ENCODE data around the gene WDR47. TPM values are rescaled to one million over a fixed set of nuclear protein-coding genes. Genes with fewer than 3 reads are reported as not detected.
"Not testable (repeated sequence)": the region's sequence is repeated elsewhere in the genome, so short reads cannot be mapped to it uniquely, and the experiment has no call there.

The WDR47 gene
- total RNA-seq, 1 donor from 2014 or later, result 18.3 TPM

DNA sequence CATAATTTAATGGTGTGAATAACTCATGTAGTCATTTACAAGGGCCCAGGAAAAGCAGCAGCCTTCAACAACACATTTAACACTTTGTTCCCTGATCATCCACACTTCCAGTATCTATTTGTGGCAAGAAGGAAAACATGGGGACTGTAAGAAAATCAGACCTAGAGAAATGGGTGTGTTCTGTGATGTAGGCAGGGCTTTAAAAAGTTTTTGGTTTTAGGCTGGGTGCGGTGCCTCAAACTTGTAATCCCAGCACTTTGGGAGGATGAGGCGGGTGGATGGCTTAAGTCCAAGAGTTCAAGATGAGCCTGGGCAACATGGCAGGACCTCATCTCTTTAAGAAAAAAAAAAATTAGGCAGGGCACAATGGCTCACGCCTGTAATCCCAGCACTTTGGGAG lies 14.2 kb upstream of the WDR47 start:
- no peak for DNase-seq (ENCODE audit: extremely low read depth, low read depth, low spot score)

DNA sequence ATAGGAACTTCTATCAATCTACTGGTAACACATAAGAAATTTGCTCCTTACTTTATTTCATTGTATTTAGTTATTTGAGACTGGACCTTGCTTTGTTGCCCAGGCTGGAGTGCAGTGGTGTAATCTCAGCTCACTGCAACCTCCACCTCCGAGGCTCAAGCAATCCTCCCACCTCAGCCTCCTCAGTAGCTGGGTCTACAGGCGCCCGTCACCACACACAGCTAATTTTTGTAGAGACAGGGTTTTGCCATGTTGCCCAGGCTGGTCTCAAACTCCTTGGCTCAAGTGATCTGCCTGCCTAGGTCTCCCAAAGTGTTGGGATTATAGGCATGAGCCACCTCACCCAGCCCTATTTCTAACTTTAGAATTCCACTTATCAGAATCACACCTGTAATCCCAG lies 10.2 kb upstream of the WDR47 start:
- DNase-seq (ENCODE audit: extremely low read depth, low read depth, low spot score), result not testable (repeated sequence)

DNA sequence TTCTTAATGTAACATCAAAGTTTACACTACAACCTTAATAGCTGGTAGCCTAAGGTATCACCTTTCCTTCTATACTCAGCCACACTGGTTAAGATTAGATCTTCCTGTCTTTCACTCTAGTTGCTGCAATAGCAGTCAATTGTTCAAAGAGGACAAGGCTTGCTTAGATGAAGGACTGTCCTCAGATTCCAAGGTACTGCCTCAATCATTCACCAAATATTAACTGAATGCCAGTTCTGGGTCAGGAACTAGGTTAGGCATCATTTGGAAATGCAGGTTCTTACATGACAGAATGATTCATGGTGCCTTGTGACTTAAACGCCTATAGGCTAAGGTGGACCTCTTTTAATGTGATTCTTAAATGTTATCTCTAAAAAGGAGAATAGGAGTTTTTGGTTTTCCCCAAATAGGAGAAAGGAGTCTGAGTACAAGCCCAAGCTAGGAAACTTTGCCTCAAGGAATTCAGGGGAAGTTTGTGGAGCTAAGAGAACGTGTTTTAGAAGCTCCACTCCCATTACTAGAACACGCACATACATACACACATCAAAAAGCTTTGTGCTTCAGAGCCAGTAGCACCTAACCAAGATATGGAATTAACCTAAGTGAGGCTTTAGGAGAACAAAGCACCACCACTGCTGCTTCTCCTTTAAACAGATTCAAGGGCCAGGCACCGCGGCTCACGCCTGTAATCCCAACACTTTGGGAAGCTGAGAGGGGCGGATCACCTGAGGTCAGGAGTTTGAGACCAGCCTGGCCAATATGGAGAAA lies 8.5 kb upstream of the WDR47 start:
- DNase-seq (ENCODE audit: extremely low read depth, low read depth, low spot score), result no peak

DNA sequence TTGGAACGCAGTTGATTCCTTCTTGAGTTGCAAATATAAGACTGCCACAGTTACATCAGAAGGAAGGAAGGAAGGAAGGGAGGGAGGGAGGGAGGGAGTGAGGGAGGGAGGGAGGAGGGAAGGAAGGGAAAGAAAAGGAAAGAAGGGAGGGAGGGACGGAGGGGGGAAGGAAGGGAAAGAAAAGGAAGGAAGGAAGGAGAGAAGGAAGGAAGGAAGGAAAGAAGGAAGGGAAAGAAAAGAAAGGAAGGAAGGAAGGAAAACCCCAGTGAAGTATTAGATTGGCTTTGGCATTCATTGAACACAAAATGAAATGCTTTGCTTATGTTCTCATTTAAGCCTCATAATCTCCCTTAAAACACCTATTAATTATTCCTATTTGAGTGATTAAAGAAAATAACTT lies 6.4 kb upstream of the WDR47 start:
- DNase-seq (ENCODE audit: extremely low read depth, low read depth, low spot score), result no peak

DNA sequence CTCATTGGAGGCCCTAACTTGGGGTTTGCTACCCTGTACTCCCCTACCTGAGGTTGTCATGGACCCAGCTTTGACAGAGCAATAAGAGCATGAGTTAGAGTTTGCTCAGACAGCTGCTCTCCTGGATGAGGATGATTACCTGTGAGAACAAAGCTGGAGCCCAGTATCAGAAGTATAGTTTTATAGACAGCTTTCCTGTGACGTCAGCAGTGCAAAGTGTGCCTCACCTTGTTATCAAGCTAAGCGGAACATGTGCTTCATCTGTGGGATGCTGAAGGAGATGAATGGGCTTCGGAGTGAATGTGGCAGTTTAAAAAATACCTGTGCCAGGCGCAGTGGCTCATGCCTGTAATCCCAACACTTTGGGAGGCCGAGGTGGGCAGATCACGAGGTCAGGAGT lies 5.4 kb upstream of the WDR47 start:
- no peak for DNase-seq (ENCODE audit: extremely low read depth, low read depth, low spot score)

DNA sequence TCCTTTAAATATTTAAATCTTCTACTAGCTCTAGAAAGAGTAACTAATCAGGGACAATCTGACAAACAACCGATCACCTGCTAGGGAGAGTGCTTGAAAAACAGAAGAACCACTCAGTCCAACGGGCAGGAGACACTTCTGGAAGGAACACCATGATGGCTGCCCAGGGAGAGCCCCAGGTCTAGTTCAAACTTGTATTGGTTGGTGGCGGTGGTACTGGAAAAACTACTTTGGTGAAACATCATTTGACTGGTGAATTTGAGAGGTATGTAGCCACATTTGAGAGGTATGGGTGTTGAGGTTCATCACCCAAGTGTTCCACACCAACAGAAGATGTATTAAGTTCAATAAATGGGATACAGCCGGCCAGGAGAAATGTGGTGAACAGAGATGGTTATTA lies 4.8 kb upstream of the WDR47 start:
- DNase-seq (ENCODE audit: extremely low read depth, low read depth, low spot score), result no peak

DNA sequence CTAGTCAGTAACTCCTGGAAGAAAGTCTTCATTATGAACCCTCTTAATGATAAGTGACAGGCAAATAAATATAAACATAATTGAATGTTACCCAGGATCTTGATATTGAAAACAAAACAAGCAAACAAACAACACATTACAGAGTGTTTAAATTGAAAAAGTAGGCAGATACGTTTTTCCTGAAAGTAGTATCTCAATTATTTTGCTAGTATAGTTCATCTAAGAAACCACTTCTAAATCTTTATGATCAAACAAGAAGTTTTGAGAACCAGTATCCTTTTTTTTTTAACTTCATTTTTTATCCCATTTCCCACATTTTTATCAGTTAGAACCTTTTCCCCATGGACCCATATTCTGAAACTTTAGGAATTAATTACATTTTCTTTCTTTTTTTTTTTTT lies 3.7 kb upstream of the WDR47 start:
- no peak for DNase-seq (ENCODE audit: extremely low read depth, low read depth, low spot score)

DNA sequence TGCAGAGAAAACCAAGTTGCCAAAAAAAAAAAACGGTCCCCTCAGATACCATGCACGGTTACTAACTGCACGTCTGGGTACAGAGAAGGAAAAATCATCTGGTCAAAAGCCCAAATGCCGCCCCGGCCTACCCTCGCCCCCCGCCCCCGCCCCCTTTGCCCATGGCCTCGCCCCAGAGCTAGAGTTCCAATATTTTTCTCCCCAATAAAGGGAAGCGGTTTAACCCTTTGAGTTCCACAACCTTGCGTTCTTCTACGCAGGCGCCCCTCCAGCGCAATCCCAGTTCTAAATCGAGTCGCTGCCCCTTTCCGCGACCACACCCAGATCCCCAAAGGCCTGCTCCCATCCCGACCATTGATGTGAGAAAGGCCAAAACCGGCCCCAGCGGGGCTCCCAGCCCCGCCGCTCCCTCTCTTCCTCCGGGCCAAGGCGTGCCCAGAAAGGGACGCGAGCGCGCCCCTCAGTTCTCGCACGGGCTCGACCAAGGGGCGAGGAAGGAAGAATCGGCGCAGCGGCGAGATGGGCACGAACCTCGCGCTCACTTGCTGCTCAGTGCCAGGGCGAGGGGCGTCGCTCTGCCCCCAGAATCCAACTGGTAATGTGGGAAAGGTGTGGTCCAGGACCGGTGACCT lies 797 bp downstream of the WDR47 start:
- DNase-seq (ENCODE audit: extremely low read depth, low read depth, low spot score), result no peak

DNA sequence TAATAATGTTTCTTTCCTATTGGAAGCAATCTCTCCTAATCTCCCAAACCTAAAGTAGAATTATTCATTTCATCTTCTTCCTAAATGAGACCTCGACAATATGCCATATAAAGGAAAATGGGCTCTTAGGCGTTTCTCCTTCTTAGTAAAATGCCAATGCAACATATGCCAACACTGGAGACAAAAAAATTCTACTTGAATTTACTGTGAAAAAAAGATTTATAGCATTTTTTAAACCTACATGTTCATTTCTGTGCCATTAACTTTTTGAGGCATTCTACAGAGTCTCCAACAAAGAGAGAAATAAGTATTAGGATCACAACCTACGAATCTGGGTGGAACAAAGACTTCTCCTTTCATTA lies 1.3 kb downstream of the WDR47 start:
- DNase-seq (ENCODE audit: extremely low read depth, low read depth, low spot score), result no peak

DNA sequence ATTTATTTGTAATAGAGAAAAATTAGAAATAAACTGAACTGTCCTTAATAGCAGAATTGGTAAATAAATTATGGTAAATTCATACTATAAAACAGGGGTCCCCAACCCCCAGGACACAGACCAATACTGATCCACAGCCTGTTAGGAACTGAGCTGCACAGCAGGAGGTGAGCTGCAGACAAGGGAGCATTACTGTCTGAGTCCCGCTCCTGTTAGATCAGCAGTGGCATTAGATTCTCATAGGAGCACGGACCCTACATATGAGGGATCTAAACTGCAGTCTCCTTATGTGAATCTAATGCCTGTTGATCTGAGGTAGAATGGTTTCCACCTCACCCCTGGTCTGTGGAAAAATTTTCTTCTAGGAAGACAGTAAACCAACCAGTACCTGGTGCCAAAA lies 7.5 kb downstream of the WDR47 start:
- DNase-seq (ENCODE audit: extremely low read depth, low read depth, low spot score), result no peak

DNA sequence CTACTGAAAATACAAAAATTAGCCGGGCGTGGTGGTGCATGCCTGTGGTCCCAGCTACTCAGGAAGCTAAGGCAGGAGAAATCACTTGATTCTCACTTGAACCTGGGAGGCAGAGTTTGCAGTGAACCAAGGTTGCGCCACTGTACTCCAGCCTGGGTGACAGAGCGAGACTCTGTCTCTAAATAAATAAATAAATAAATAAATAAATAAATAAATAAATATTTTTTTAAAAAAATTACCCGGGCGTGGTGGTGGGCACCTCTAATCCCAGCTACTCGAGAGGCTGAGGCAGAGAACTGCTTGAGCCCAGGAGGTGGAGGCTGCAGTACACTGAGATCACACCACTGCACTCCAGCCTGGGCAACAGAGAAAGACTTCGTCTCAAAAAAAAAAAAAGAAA lies 12.4 kb downstream of the WDR47 start:
- not testable (repeated sequence) for DNase-seq (ENCODE audit: extremely low read depth, low read depth, low spot score)

DNA sequence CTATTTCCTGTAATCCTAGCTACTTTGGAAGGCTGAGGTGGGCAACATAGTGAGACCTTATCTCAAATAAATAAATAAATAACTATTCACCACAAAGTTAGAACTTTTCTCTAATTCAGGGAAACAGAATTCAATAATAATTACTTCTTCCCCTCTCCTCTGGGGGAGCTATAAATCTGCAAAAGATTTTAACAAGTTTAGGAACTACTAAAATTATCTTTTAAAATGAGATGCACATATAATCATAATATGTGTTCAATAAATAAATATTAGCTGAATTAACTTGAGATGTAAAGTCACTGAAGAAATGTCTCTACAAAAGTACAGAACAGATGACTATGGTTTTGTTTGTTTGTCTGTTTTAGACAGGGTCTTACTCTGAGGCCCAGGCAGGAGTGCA lies 14.1 kb downstream of the WDR47 start:
- no peak for DNase-seq (ENCODE audit: extremely low read depth, low read depth, low spot score)

DNA sequence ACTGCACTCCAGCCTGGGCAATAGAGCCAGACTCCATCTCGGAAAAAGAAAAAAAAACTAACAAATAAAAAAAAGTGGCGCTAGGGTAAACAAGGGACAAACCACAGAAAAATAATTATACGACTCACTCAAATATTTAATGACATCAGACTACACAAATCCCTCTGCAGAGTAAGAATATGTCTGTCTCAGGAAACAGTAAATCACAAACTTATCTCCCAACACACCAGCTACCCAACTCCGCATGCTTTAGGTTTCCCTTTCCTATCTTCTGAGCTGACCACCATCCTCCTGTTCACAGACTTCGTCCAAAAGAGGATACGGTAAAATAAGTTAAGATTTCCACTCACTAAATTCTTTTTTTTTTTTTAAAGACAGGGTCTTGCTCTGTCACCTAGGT lies 16.2 kb downstream of the WDR47 start:
- DNase-seq (ENCODE audit: extremely low read depth, low read depth, low spot score), result no peak

DNA sequence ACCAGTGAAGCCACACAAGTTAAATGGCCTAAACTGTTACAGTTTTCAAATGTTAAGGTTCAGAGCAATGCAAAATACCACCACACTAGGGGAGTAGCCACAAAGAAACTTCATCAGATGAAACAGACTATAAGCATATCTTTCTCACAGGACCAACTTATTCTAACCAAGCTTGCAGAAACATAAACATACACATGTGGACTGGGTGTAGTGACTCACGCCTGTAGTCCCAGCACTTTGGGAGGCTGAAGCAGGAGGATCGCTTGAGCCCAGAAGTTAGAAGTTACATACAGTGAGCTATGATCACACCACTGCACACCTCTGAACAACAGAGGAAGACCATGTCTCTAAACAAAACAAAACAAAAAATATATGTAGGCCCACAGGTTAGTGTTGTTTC lies 17.3 kb downstream of the WDR47 start:
- no peak for DNase-seq (ENCODE audit: extremely low read depth, low read depth, low spot score)

DNA sequence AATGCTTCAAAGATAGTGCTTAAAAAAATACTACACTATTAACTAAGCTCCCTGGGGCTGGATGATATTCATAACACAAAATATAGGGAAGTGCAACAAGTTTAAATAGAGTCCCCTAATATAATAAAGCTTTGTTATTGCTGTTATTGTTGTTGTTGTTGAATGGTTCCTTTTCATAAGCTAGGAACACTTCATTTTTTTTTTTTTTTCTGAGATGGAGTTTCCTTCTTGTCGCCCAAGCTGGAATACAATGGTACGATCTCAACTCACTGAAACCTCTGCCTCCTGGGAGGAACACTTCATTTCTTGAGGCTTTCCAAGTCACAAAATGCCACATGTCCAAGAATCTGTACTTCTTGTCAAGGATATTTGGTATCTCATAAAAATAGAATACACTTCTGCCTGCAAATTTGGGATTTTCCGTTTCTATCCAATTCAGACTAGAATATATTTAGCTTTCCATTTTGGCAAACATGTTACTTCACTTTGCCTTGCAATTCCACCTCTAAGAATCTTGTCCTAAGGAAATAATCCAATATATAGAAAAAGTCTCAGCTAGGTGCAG lies 21.1 kb downstream of the WDR47 start:
- no peak for DNase-seq (ENCODE audit: extremely low read depth, low read depth, low spot score)

DNA sequence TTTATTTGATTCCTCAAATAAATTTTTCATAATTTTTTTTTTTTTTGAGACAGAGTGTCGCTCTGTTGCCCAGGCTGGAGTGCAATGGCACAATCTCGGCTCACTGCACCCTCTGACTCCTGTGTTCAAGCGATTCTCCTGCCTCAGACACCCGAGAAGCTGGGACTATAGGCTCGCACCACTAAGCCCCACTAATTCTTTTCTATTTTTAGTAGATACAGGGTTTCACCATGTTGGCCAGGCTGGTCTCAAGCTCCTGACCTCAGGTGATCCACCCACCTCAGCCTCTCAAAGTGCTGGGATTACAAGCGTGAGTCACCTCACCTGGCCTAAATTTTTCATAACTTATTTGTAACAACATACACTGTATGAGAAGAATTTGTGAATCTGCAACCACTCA lies 24.2 kb downstream of the WDR47 start:
- DNase-seq (ENCODE audit: extremely low read depth, low read depth, low spot score), result not testable (repeated sequence)

DNA sequence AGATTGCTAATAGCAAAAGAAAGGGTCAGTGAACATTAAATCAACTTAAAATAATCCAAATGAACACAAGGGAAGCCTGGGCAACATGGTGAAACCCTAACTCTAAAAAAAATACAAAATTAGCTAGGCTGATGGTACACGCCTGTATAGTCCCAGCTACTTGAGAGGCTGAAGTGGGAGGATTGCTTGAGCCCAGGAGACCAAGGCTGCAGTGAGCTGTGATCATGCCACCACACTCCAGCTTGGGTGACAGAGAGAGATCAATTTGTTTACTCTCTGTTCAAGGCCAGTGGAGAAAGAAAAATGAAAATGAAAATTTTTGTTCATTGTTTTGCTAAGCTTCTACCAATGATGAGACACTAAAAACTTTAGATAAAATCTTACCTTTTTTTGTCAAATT lies 24.8 kb downstream of the WDR47 start:
- no peak for DNase-seq (ENCODE audit: extremely low read depth, low read depth, low spot score)

DNA sequence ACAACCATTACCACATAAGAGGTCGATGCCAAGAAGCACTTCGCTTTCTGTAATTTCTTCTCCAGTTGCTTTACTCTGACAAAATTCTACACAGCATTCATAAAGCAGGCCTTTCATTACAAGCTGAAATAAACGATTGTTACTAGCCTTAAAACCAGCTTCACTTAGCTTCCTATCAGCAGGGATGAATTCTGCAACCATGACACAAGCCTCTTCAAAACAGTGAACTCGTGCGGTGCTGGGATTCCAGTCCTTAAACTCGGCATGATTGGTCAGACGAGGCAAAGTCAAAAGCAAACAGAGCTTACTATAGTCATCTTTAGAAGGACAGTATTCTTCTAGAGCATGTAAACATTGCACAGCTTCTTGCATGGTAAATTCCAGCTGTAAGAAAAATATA lies 30.6 kb downstream of the WDR47 start:
- DNase-seq (ENCODE audit: extremely low read depth, low read depth, low spot score), result no peak

DNA sequence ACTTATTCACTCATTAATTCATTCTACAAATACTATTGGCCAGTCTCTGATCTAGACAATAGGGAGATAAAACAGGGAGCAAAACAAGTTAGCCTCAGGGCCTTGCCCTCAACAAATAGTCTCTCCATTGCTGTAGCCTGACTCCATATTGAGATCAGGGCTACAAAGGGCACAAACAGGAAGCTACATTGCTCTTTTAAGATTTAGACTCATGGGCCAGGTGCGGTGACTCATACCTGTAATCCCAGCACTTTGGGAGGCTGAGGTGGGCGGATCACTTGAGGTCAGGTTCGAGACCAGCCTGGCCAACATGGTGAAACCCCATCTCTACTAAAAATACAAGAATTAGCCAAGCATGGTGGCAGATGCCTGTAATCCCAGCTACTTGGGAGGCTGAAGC lies 45.3 kb downstream of the WDR47 start:
- DNase-seq (ENCODE audit: extremely low read depth, low read depth, low spot score), result not testable (repeated sequence)

DNA sequence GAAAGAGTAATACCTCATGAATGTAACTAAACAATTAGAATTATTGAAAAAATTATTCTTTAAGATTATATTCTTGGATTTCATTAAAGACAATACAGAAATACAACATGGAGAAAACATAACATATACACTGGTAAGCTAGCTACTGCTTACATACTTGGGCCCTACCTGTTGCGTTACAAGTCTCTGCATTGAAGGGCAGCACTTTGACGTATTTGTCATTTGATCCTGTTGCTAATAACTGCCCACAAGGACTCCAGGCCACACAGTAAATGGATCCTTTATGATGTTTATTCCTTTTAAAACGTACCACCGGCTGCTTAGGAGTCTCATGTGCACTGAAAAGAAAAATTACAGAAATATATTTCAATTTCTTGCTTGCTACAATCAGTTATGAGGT lies 58.8 kb downstream of the WDR47 start:
- DNase-seq (ENCODE audit: extremely low read depth, low read depth, low spot score), result no peak

DNA sequence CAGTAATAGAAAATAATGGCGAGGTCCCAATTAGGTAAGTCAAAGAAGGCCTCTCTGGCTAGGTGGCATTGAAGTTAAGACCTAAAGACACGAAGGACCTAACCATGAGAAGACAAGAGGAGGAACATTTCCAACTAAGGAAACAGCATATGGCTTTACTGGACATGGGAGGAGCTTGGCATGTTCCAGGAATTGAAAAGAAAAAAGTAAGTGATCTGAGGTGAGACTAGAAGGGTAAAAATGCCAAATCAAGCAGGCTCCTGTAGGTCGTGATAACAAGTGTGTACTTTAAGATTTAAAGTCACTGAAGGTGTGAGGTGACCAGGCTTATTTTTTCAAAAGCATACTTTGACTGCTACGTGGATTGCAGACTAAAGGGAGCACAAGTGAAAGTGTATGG lies 65.2 kb downstream of the WDR47 start:
- no peak for DNase-seq (ENCODE audit: extremely low read depth, low read depth, low spot score)

DNA sequence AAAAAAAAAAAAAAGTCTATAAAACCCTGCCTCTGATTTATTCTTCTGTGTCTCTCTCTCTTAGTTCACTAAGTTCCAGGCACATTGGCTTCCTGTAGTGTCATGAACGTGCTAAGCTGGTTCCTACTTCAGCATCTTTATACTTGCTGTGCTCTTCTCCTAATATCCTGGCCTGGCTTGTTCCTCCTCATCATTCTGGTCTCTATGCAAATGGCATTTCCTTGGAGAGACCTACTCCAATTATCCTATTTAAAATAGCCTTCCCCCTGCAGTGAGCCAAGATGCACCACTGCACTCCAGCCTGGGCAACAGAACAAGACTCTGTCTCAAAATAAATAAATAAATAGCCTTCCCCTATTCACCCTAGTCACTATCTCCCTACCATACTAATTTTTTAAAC lies 69.0 kb downstream of the WDR47 start:
- no peak for DNase-seq (ENCODE audit: extremely low read depth, low read depth, low spot score)

All from glomerular endothelial cell (primary cell).